DND-41 (cell line): ENCODE results near the gene KAT2B.

Experiments
- ATAC-seq: fragments of 200-7000 bp; cut with Tn5 transposase; 3 replicates; pipeline ENCODE4 v1.9.1; 2021; ENCODE audit warnings: low read depth; ENCODE audit not compliant: insufficient read depth
- DNase-seq: peaks from one replicate; pipeline ENCODE4 v3.0.0-alpha.2; 2020
- H2AFZ ChIP-seq: 2 replicates; pipeline ENCODE4 v1.6.0; 2012; ENCODE audit warnings: low read depth, low read length
- H3K27ac ChIP-seq: 2 replicates; pipeline ENCODE4 v1.5.1; 2012; ENCODE audit warnings: low read length, inconsistent platforms
- H3K27me3 ChIP-seq: fragments of 200-600 bp; sonication (generic); 2 replicates; pipeline ENCODE4 v1.6.0; 2012; ENCODE audit warnings: low read length, mild to moderate bottlenecking, inconsistent platforms; ENCODE audit not compliant: insufficient read depth, poor library complexity
- H3K36me3 ChIP-seq: 2 replicates; pipeline ENCODE4 v1.5.1; 2012; ENCODE audit warnings: low read length, inconsistent platforms; ENCODE audit not compliant: insufficient read depth
- H3K4me1 ChIP-seq: 2 replicates; pipeline ENCODE4 v1.5.1; 2012; ENCODE audit warnings: mild to moderate bottlenecking, low read length; ENCODE audit not compliant: insufficient read depth
- H3K4me2 ChIP-seq: 2 replicates; pipeline ENCODE4 v1.6.0; 2012; ENCODE audit warnings: mild to moderate bottlenecking, moderate library complexity, low read length, inconsistent platforms; ENCODE audit not compliant: insufficient read depth
- H3K4me3 ChIP-seq, 2 experiments: fragments of 200-600 bp in 1 of 2; shearing (Covaris generic) in 1 of 2; 2 replicates each; pipeline ENCODE4 v1.5.1; 2012 to 2016; ENCODE audit warnings: inconsistent platforms in 2 of 2, low read length in 2 of 2, mild to moderate bottlenecking in 2 of 2, low read depth in 1 of 2, moderate library complexity in 1 of 2
- H3K79me2 ChIP-seq: 2 replicates; pipeline ENCODE4 v1.6.0; 2012; ENCODE audit warnings: low read length, inconsistent platforms; ENCODE audit not compliant: insufficient read depth
- H3K9ac ChIP-seq: 2 replicates; pipeline ENCODE4 v1.6.0; 2012; ENCODE audit warnings: low read depth, mild to moderate bottlenecking, inconsistent platforms, low read length, moderate library complexity
- H3K9me3 ChIP-seq: 2 replicates; pipeline ENCODE4 v1.5.1; 2012; ENCODE audit warnings: low read length, moderate library complexity, mild to moderate bottlenecking, inconsistent platforms; ENCODE audit not compliant: insufficient read depth, severe bottlenecking
- H4K20me1 ChIP-seq: 2 replicates; pipeline ENCODE4 v1.6.0; 2012; ENCODE audit warnings: low read length; ENCODE audit not compliant: insufficient read depth
- EZH2 ChIP-seq: IDR thresholded peaks from 3 replicates; pipeline ENCODE4 v1.6.1; 2012; ENCODE audit warnings: borderline replicate concordance, low read depth, mild to moderate bottlenecking, moderate library complexity, low read length, inconsistent platforms; ENCODE audit not compliant: severe bottlenecking
- TF ChIP-seq, protein P1 (sequence below): IDR thresholded peaks from 2 replicates; pipeline ENCODE4 v1.5.1; 2012; ENCODE audit warnings: borderline replicate concordance, low read length, moderate library complexity, mild to moderate bottlenecking; ENCODE audit not compliant: poor library complexity, severe bottlenecking; ENCODE audit errors: extremely low read depth

KAT2B gene

DNA sequence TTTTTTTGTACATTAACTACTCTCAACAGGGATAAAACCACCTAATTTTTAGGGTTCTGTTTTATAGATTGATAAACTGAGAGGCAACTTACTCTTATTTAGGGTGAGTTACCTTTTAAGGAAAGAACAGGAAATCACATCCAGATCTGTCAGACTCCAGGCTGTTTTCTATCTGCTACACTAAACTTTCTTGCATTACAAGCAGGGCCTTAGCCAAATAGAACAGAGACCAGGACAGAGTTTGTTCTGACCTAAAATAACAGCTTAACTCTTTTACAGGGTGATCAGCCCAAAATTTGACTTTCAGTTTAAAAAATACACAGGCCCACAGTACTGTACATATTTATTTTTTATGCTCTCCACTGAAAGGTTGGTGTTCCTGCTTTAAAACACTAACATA lies 107.1 kb downstream of the KAT2B start:
- no peaks in the 10 kb centered on the region for H4K20me1 ChIP-seq

DNA sequence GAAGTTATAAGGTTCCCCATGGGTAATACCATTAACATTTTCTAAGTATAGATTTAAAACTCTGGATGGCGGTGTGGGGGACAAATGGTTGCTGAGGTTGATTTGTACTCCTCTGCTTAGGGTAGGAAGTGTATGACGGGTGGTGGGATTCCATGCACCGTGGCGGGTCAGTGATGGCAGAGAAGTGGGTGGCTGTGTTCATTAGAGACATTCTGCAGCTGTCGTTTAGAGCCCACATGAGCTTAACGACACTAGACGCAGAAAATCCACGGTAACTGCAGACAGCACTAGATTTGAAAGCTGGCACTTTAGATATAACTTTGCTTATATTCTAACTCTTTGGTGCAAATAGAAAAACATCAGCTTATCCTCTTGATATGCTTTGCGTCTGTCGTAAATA lies 108.2 kb downstream of the KAT2B start:
- H3K9ac ChIP-seq = no peak overlapping the region
- H3K27ac ChIP-seq = no peak overlapping the region
- no peak overlapping the region for H2AFZ ChIP-seq
- H4K20me1 ChIP-seq = no peaks in the 10 kb centered on the region
- 0 out of 2 replicates have a peak, but pooled peaks cover 4% of the 10 kb centered on the region for H3K36me3 ChIP-seq
- no peaks in the 10 kb centered on the region for H3K79me2 ChIP-seq
- no peaks in the 10 kb centered on the region for H3K27me3 ChIP-seq
- no peaks in the 10 kb centered on the region for H3K9me3 ChIP-seq
- DNase-seq (no peak), ATAC-seq (no peak)
- H3K4me2 ChIP-seq = no peak overlapping the region
- H3K4me1 ChIP-seq = no peaks in the 10 kb centered on the region
- TF ChIP-seq, protein P1, sequence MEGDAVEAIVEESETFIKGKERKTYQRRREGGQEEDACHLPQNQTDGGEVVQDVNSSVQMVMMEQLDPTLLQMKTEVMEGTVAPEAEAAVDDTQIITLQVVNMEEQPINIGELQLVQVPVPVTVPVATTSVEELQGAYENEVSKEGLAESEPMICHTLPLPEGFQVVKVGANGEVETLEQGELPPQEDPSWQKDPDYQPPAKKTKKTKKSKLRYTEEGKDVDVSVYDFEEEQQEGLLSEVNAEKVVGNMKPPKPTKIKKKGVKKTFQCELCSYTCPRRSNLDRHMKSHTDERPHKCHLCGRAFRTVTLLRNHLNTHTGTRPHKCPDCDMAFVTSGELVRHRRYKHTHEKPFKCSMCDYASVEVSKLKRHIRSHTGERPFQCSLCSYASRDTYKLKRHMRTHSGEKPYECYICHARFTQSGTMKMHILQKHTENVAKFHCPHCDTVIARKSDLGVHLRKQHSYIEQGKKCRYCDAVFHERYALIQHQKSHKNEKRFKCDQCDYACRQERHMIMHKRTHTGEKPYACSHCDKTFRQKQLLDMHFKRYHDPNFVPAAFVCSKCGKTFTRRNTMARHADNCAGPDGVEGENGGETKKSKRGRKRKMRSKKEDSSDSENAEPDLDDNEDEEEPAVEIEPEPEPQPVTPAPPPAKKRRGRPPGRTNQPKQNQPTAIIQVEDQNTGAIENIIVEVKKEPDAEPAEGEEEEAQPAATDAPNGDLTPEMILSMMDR = no peak
- no peak for TF ChIP-seq EZH2
- no peak overlapping the region for H3K4me3 ChIP-seq

More for the DNA sequence above, 107.1 kb downstream of the KAT2B start:
- ATAC-seq (no peak), DNase-seq (no peak)
- no peaks in the 10 kb centered on the region for H3K9me3 ChIP-seq
- H3K4me3 ChIP-seq = no peak overlapping the region
- TF ChIP-seq, protein P1 = no peak
- TF ChIP-seq EZH2 = no peak
- no peak overlapping the region for H3K4me2 ChIP-seq
- no peak overlapping the region for H3K27ac ChIP-seq
- H2AFZ ChIP-seq = no peak overlapping the region
- no peaks in the 10 kb centered on the region for H3K79me2 ChIP-seq
- no peaks in the 10 kb centered on the region for H3K36me3 ChIP-seq
- H3K4me1 ChIP-seq = no peaks in the 10 kb centered on the region
- H3K9ac ChIP-seq = no peak overlapping the region
- H3K27me3 ChIP-seq = no peaks in the 10 kb centered on the region

DNA sequence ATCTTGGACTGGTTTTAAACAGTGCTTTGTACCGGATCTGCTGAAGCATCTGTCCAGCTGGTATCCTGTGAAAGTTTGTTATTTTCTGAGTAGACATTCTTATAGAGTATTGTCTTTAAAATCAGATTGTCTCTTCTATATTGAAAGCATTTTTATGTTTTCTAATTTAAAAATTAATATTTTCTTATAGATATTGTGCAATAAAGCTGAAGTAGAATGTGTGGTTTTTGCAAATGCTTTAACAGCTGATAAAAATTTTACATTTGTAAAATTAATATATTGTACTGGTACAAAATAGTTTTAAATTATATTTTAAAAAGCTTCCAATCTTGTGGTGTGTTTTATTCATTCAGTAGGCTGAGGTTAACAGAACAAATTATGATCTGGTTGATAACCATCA lies 113.8 kb downstream of the KAT2B start:
- no peaks in the 10 kb centered on the region for H4K20me1 ChIP-seq
- TF ChIP-seq, protein P1 = no peak
- no peak for TF ChIP-seq EZH2
- ATAC-seq = no peak
- DNase-seq = no peak
- H3K4me3 ChIP-seq = no peak overlapping the region
- H3K79me2 ChIP-seq = no peaks in the 10 kb centered on the region
- no peak overlapping the region for H3K27ac ChIP-seq
- H2AFZ ChIP-seq = no peak overlapping the region
- no peak overlapping the region for H3K4me2 ChIP-seq
- H3K27me3 ChIP-seq = no peaks in the 10 kb centered on the region
- H3K9ac ChIP-seq = no peak overlapping the region
- H3K9me3 ChIP-seq = no peaks in the 10 kb centered on the region
- H3K36me3 ChIP-seq = peaks cover 49% of the 10 kb centered on the region
- no peaks in the 10 kb centered on the region for H3K4me1 ChIP-seq

GRCh38 chr3:20154928-20155327 lies 114.7 kb downstream of the KAT2B start:
- ATAC-seq (no peak; the same call in 2 of the 3 replicates), DNase-seq (no peak)
- H2AFZ ChIP-seq = no peak overlapping the region
- no peak overlapping the region for H3K4me3 ChIP-seq
- H3K4me1 ChIP-seq = no peaks in the 10 kb centered on the region
- no peak overlapping the region for H3K4me2 ChIP-seq
- no peak overlapping the region for H3K27ac ChIP-seq
- H3K36me3 ChIP-seq = peaks cover 57% of the 10 kb centered on the region
- H4K20me1 ChIP-seq = no peaks in the 10 kb centered on the region
- no peaks in the 10 kb centered on the region for H3K27me3 ChIP-seq
- no peak overlapping the region for H3K9ac ChIP-seq
- TF ChIP-seq EZH2 = no peak
- TF ChIP-seq, protein P1 = no peak
- no peaks in the 10 kb centered on the region for H3K79me2 ChIP-seq
- no peaks in the 10 kb centered on the region for H3K9me3 ChIP-seq
